H1 (cell line): ENCODE results near the gene DPYSL4. TPM values are rescaled to one million over a fixed set of nuclear protein-coding genes. Genes with fewer than 3 reads are reported as not detected.

Experiments
- CTCF ChIA-PET: fragments of 300-600 bp; sonication (Branson Sonifier 250); formaldehyde crosslinking; loops from one replicate; lab custom pipeline; 2021; ENCODE audit not compliant: partially characterized antibody; lab: Charles Lee
- POLR2A ChIA-PET: fragments of 300-600 bp; sonication (Branson Sonifier 250); formaldehyde crosslinking; loops from one replicate; lab custom pipeline; 2021; ENCODE audit warnings: inconsistent platforms; ENCODE audit not compliant: partially characterized antibody; lab: Charles Lee
- DNase-seq, 2 experiments: peaks; one replicate each; pipeline versions ENCODE4 v3.0.0 to v3.0.0-alpha.2; 2010 to 2022; ENCODE audit warnings: low spot score in 2 of 2, low read depth in 1 of 2, mixed read lengths in 1 of 2
- FAIRE-seq: peaks from 2 replicates; lab custom pipeline; 2011; peaks lifted over from hg19 to GRCh38; lab: Jason Lieb, UNC
- H2AFZ ChIP-seq: 2 replicates; pipeline ENCODE4 v1.8.1; 2012; ENCODE audit warnings: low read length, inconsistent platforms
- H2AK5ac ChIP-seq: 2 replicates; pipeline ENCODE4 v1.6.1; 2013; ENCODE audit warnings: low read depth, low read length
- H2BK120ac ChIP-seq: replicated peaks from 2 replicates; pipeline ENCODE3; 2013; ENCODE audit warnings: low read depth, low read length, inconsistent platforms
- H2BK12ac ChIP-seq: 2 replicates; pipeline ENCODE4 v1.6.1; 2013; ENCODE audit warnings: low read depth, low read length
- H2BK15ac ChIP-seq: 2 replicates; pipeline ENCODE4 v1.6.1; 2013; ENCODE audit warnings: low read length
- H2BK20ac ChIP-seq: 2 replicates; pipeline ENCODE4 v1.6.1; 2013; ENCODE audit warnings: low read length
- H2BK5ac ChIP-seq: 2 replicates; pipeline ENCODE4 v1.6.1; 2013; ENCODE audit warnings: low read depth, low read length
- H3K14ac ChIP-seq: 2 replicates; pipeline ENCODE4 v1.6.1; 2013; ENCODE audit warnings: inconsistent platforms; ENCODE audit not compliant: insufficient read length
- H3K18ac ChIP-seq: 2 replicates; pipeline ENCODE4 v1.6.1; 2013; ENCODE audit warnings: low read length; ENCODE audit errors: extremely low read depth
- H3K23ac ChIP-seq: 2 replicates; pipeline ENCODE4 v1.6.1; 2013; ENCODE audit warnings: inconsistent platforms; ENCODE audit not compliant: insufficient read length
- H3K23me2 ChIP-seq: 2 replicates; pipeline ENCODE4 v1.6.1; 2013; ENCODE audit warnings: low read depth, low read length
- H3K27ac ChIP-seq: 2 replicates; pipeline ENCODE4 v1.6.1; 2011; ENCODE audit warnings: low read depth, low read length, inconsistent platforms
- H3K27me3 ChIP-seq, 4 experiments: replicated peaks in 1 of 4; 1 replicate in 1 of 4; 2 replicates in 3 of 4; pipeline versions ENCODE4 v1.6.1 to v1.8.1; 2011 to 2013; ENCODE audit warnings: low read length in 3 of 4, mild to moderate bottlenecking in 3 of 4, inconsistent platforms in 2 of 4, mixed read lengths in 2 of 4, moderate library complexity in 1 of 4; ENCODE audit not compliant: control insufficient read depth in 3 of 4, insufficient read depth in 3 of 4; ENCODE audit errors: extremely low read depth in 1 of 4
- H3K36me3 ChIP-seq, 4 experiments: 2 replicates each; pipeline versions ENCODE4 v1.6.1 to v1.8.1; 2011 to 2013; ENCODE audit warnings: mild to moderate bottlenecking in 4 of 4, low read length in 3 of 4, moderate library complexity in 2 of 4, control low read depth in 1 of 4, inconsistent platforms in 1 of 4; ENCODE audit not compliant: insufficient read depth in 4 of 4, control insufficient read depth in 2 of 4
- H3K4ac ChIP-seq: replicated peaks from 2 replicates; pipeline ENCODE3; 2013; ENCODE audit warnings: low read length, low read depth, mixed read lengths, inconsistent platforms; ENCODE audit not compliant: insufficient read length
- H3K4me1 ChIP-seq, 4 experiments: replicated peaks in 1 of 4; 1 replicate in 1 of 4; 2 replicates in 3 of 4; pipeline versions ENCODE4 v1.6.1 to v1.8.1; 2011 to 2013; ENCODE audit warnings: low read length in 3 of 4, inconsistent platforms in 2 of 4, mixed read lengths in 1 of 4; ENCODE audit not compliant: insufficient read depth in 4 of 4, control insufficient read depth in 3 of 4
- H3K4me2 ChIP-seq, 2 experiments: 2 replicates each; pipeline versions ENCODE4 v1.6.1 to v1.8.1; 2011 to 2013; ENCODE audit warnings: low read depth in 2 of 2, low read length in 2 of 2, control low read depth in 1 of 2, inconsistent platforms in 1 of 2, mild to moderate bottlenecking in 1 of 2; ENCODE audit not compliant: insufficient read depth in 1 of 2
- H3K4me3 ChIP-seq, 4 experiments: fragments of 200-600, 300-600 bp in 1 of 4; sonication (generic), shearing (Covaris generic), sonication (Bioruptor Twin) in 1 of 4; 2 replicates each; pipeline versions ENCODE4 v1.5.1 to v1.8.1; 2011 to 2016; ENCODE audit warnings: low read length in 4 of 4, low read depth in 3 of 4, control low read depth in 2 of 4, inconsistent platforms in 2 of 4, mild to moderate bottlenecking in 2 of 4, mixed read lengths in 1 of 4, moderate library complexity in 1 of 4; ENCODE audit not compliant: insufficient read depth in 2 of 4; ENCODE audit errors: extremely low read depth in 1 of 4
- H3K56ac ChIP-seq: replicated peaks from 2 replicates; pipeline ENCODE3; 2013; ENCODE audit warnings: low read depth, mild to moderate bottlenecking, mixed read lengths, low read length, inconsistent platforms; ENCODE audit not compliant: insufficient read length
- H3K79me1 ChIP-seq: 2 replicates; pipeline ENCODE4 v1.6.1; 2013; ENCODE audit warnings: low read depth, low read length, control low read depth
- H3K79me2 ChIP-seq, 2 experiments: 2 replicates each; pipeline versions ENCODE4 v1.6.1 to v1.8.1; 2012 to 2013; ENCODE audit warnings: low read length in 2 of 2, mild to moderate bottlenecking in 2 of 2, inconsistent platforms in 1 of 2; ENCODE audit not compliant: insufficient read depth in 2 of 2, control insufficient read depth in 1 of 2
- H3K9ac ChIP-seq, 4 experiments: replicated peaks in 1 of 4; 1 replicate in 1 of 4; 2 replicates in 3 of 4; pipeline versions ENCODE4 v1.6.1 to v1.8.1; 2011 to 2013; ENCODE audit warnings: low read depth in 3 of 4, low read length in 3 of 4, control low read depth in 2 of 4, mild to moderate bottlenecking in 2 of 4, moderate library complexity in 2 of 4, inconsistent platforms in 1 of 4; ENCODE audit errors: extremely low read depth in 1 of 4
- H3K9me3 ChIP-seq, 2 experiments: 2 replicates each; pipeline versions ENCODE4 v1.6.1 to v1.8.1; 2012 to 2013; ENCODE audit warnings: mild to moderate bottlenecking in 2 of 2, moderate library complexity in 2 of 2, control low read depth in 1 of 2, inconsistent platforms in 1 of 2, low read depth in 1 of 2, low read length in 1 of 2, mixed read lengths in 1 of 2; ENCODE audit not compliant: insufficient read depth in 2 of 2
- H4K20me1 ChIP-seq, 2 experiments: replicated peaks in 1 of 2; 2 replicates each; pipeline versions ENCODE3 to v1.8.1; 2011 to 2013; ENCODE audit warnings: inconsistent platforms in 2 of 2, low read length in 2 of 2, mild to moderate bottlenecking in 1 of 2; ENCODE audit not compliant: insufficient read depth in 2 of 2, control insufficient read depth in 1 of 2
- H4K5ac ChIP-seq: 2 replicates; pipeline ENCODE4 v1.6.1; 2013; ENCODE audit warnings: low read length, low read depth, mixed read lengths, inconsistent platforms; ENCODE audit not compliant: insufficient read length
- H4K8ac ChIP-seq: 2 replicates; pipeline ENCODE4 v1.8.0; 2013; ENCODE audit warnings: mild to moderate bottlenecking, moderate library complexity, low read length, inconsistent platforms; ENCODE audit not compliant: insufficient read depth; ENCODE audit errors: extremely low read depth
- H4K91ac ChIP-seq: replicated peaks from 2 replicates; pipeline ENCODE3; 2013; ENCODE audit warnings: low read length, mixed read lengths, inconsistent platforms; ENCODE audit not compliant: insufficient read length
- BCL11A ChIP-seq, 2 experiments: IDR thresholded peaks; one replicate each; pipeline ENCODE4 v1.6.1; 2011; ENCODE audit warnings: low read depth in 2 of 2, low read length in 2 of 2, mild to moderate bottlenecking in 2 of 2
- CBX8 ChIP-seq: fragments of 300-800, 300-1000 bp; sonication (generic); IDR thresholded peaks from 2 replicates; pipeline ENCODE4 v1.7.1; 2016; ENCODE audit warnings: low read depth, low read length, borderline replicate concordance
- CHD1 ChIP-seq: IDR thresholded peaks from 2 replicates; pipeline ENCODE4 v1.6.1; 2012; ENCODE audit warnings: low read depth, low read length, improper control_type of control experiment
- GABPA ChIP-seq: IDR thresholded peaks from 2 replicates; pipeline ENCODE4 v1.6.1; 2011; ENCODE audit warnings: mild to moderate bottlenecking, low read length, moderate library complexity, borderline replicate concordance; ENCODE audit not compliant: insufficient read depth
- HDAC2 ChIP-seq, 2 experiments: fragments of 300-600 bp in 1 of 2; sonication (generic) in 1 of 2; IDR thresholded peaks; 2 replicates each; pipeline ENCODE4 v1.6.1; 2011 to 2012; ENCODE audit warnings: low read depth in 2 of 2, low read length in 2 of 2, mild to moderate bottlenecking in 2 of 2, moderate library complexity in 2 of 2, borderline replicate concordance in 1 of 2, inconsistent platforms in 1 of 2
- POU5F1 ChIP-seq: IDR thresholded peaks from 2 replicates; pipeline ENCODE4 v1.6.1; 2011; ENCODE audit warnings: low read depth, mild to moderate bottlenecking, low read length, moderate library complexity
- RXRA ChIP-seq: IDR thresholded peaks from 2 replicates; pipeline ENCODE4 v1.6.1; 2011; ENCODE audit warnings: low read depth, mild to moderate bottlenecking, low read length, moderate library complexity; ENCODE audit not compliant: insufficient read depth
- TAF1 ChIP-seq: IDR thresholded peaks from 2 replicates; pipeline ENCODE4 v1.6.1; 2011; ENCODE audit warnings: mild to moderate bottlenecking, low read depth, low read length
- TAF7 ChIP-seq: optimal IDR thresholded peaks from 2 replicates; pipeline ENCODE3; 2011; ENCODE audit warnings: low read depth, mild to moderate bottlenecking, inconsistent platforms, low read length, moderate library complexity, borderline replicate concordance
- USF2 ChIP-seq: IDR thresholded peaks from 2 replicates; pipeline ENCODE4 v1.6.1; 2011; ENCODE audit warnings: low read length, improper control_type of control experiment
- ZNF274 ChIP-seq: IDR thresholded peaks from 2 replicates; pipeline ENCODE4 v1.7.0; 2012; ENCODE audit warnings: low read length, borderline replicate concordance; ENCODE audit errors: extremely low read depth
- WGBS, 2 experiments: shearing (Covaris generic) in 1 of 2; methylation state at CpG; one replicate each; pipeline versions ENCODE4 v1.1.6 to v1.1.7; 2013 to 2015; ENCODE audit warnings: low lambda C conversion rate in 2 of 2, mixed read lengths in 2 of 2, inconsistent platforms in 1 of 2, low coverage in 1 of 2, missing lambda C conversion rate in 1 of 2; ENCODE audit not compliant: insufficient replicate concordance in 2 of 2, insufficient coverage in 1 of 2, insufficient read length in 1 of 2; ENCODE audit errors: extremely low coverage in 1 of 2, missing lambda C conversion rate in 1 of 2; 5-methylcytosine and 5-hydroxymethylcytosine counted together
- polyA plus RNA-seq, 7 experiments: library from polyadenylated mRNA; depleted of rRNA in 3 of 7; stranded (reverse) in 5 of 7; unstranded in 2 of 7; fragments of >200 nt in 5 of 7; fragments of 200-250 nt in 2 of 7; gene quantifications; 1 replicate in 5 of 7; 2 replicates in 1 of 7; 4 replicates in 1 of 7; pipeline versions ENCODE4 v1.2.1 to v1.2.3, GENCODE V29; 2011 to 2013; ENCODE audit warnings: missing spikeins in 2 of 7, mixed read lengths in 2 of 7
- total RNA-seq: library from RNA; stranded (reverse); fragmentation: NEBNext Ultra II Directional; extraction: Animal tissue kit (Norgen Biotek cat#: 25700); gene quantifications from 2 replicates; pipeline ENCODE4 v1.2.1, GENCODE V29; 2021

DPYSL4 gene
- total and polyA plus RNA-seq, 2 of the 8 experiments (the other 6 are each of a cell fraction or from before 2014, with no cell fraction given): 12.9 to 15.2 TPM

- no peak overlapping the region for H3K18ac ChIP-seq
- no peak overlapping the region for H3K56ac ChIP-seq
- H3K14ac ChIP-seq: no peak overlapping the region
- H3K79me2 ChIP-seq: no peaks in the 10 kb centered on the region
- no peak overlapping the region for H3K27ac ChIP-seq
- H3K4me2 ChIP-seq: no peak overlapping the region
- H3K9ac ChIP-seq: no peak overlapping the region
- no peak overlapping the region for H2AK5ac ChIP-seq
- no peak overlapping the region for H4K5ac ChIP-seq
- no peaks in the 10 kb centered on the region for H3K27me3 ChIP-seq
- H3K4me3 ChIP-seq: no peak overlapping the region
- H3K4ac ChIP-seq: no peak overlapping the region
- H3K36me3 ChIP-seq: no peaks in the 10 kb centered on the region; a peak in 1 of 8 replicates
- H2BK12ac ChIP-seq: no peak overlapping the region
- FAIRE-seq (no peak), DNase-seq (no peak)
- H2AFZ ChIP-seq: no peak overlapping the region
- H2BK120ac ChIP-seq: no peak overlapping the region
- no peaks in the 10 kb centered on the region for H3K23me2 ChIP-seq
- H3K23ac ChIP-seq: no peak overlapping the region
- no peak overlapping the region for H2BK20ac ChIP-seq
- H2BK15ac ChIP-seq: no peak overlapping the region
- no peaks in the 10 kb centered on the region for H3K9me3 ChIP-seq
- no peaks in the 10 kb centered on the region for H3K4me1 ChIP-seq
- no peak overlapping the region for H4K91ac ChIP-seq
- no peak overlapping the region for H2BK5ac ChIP-seq
- POLR2A ChIA-PET: no interaction called here
- H4K20me1 ChIP-seq: peaks cover 0 to 12% of the 10 kb centered on the region in 2 experiments
- no peak overlapping the region; the same call in 1 of the 2 replicates for H4K8ac ChIP-seq
- H3K79me1 ChIP-seq: no peaks in the 10 kb centered on the region
- CTCF ChIA-PET: interaction anchor here (1.0 kb wide), 1 partner anchor 152 kb away, joined by 3 read pairs; no protein-coding TSS in a partner anchor
- WGBS, 2 experiments: 91% methylated on average over 29 of the region's 35 CpGs; no CpG with 5 or more reads in 1 of the 2 experiments
- TF ChIP-seq TAF7 (no peak), CHD1 (no peak), USF2 (no peak), BCL11A (IDR thresholded peaks at IDR 0.05; ENCODE audit: low read depth in 2 of 2, low read length in 2 of 2) (no peak), HDAC2 (IDR thresholded peaks at IDR 0.05; ENCODE audit: borderline replicate concordance in 1 of 2, low read depth in 2 of 2, low read length in 2 of 2) (no peak), POU5F1 (no peak), CBX8 (no peak), TAF1 (no peak), ZNF274 (no peak), RXRA (no peak), GABPA (no peak)
Measured at GRCh38 chr10:132200344-132201110, 13.8 kb downstream of the DPYSL4 start.
